ENCODE results near the gene EXOC3L2. TPM values are rescaled to one million over a fixed set of nuclear protein-coding genes. Genes with fewer than 3 reads are reported as not detected.

EXOC3L2 gene
- total RNA-seq, 1 experiment from 2014 or later, result not detected

GRCh38 chr19:45255611-45256157 lies 10.5 kb upstream of the EXOC3L2 start:
- H3K36me3 ChIP-seq (ENCODE audit: control insufficient read depth in 1 of 2, insufficient read depth in 2 of 2, low read length in 2 of 2), result no peaks in the 10 kb centered on the region; a peak in 1 of 4 replicates
- RAD21 ChIA-PET (ENCODE audit: low non-redundant PET in 1 of 2, low total read pairs in 2 of 2, uncharacterized antibody in 2 of 2, unreplicated experiment in 2 of 2), result no interaction called here
- intact Hi-C loops (cut with micrococcal nuclease), result no loop called here
- POLR2A ChIA-PET, result no interaction called here
- no peaks in the 10 kb centered on the region for H3K27me3 ChIP-seq (ENCODE audit: insufficient read depth, low read length)
- no peaks in the 10 kb centered on the region for H3K9me2 ChIP-seq (ENCODE audit: insufficient read depth)
- no peak overlapping the region for H3K27ac ChIP-seq (ENCODE audit: low read depth, low read length)
- no peak overlapping the region for H2AFZ ChIP-seq (ENCODE audit: low read depth, low read length, poor library complexity, severe bottlenecking)
- no peak overlapping the region for H3K4me3 ChIP-seq (replicated peaks in 1 of 2; ENCODE audit: low read depth in 1 of 2, low read length in 2 of 2)
- no peaks in the 10 kb centered on the region for H4K20me1 ChIP-seq (ENCODE audit: insufficient read depth)
- no peak overlapping the region for H3K4me2 ChIP-seq (ENCODE audit: low read length)
- DNase-seq (ENCODE audit: low read depth, low spot score), result no peak
- H3K9me3 ChIP-seq (ENCODE audit: control insufficient read depth in 1 of 2, insufficient read depth in 1 of 2, low read depth in 1 of 2, low read length in 2 of 2), result no peaks in the 10 kb centered on the region
- TF ChIP-seq YY1 (IDR thresholded peaks at IDR 0.05; ENCODE audit: extremely low read depth, insufficient replicate concordance, low read depth, low read length) (no peak), MAX (IDR thresholded peaks at IDR 0.05) (no peak), SP1 (IDR thresholded peaks at IDR 0.05; ENCODE audit: low read depth) (no peak), JUND (IDR thresholded peaks at IDR 0.05) (no peak), FOSL1 (IDR thresholded peaks at IDR 0.05; ENCODE audit: low read depth) (no peak), CTCF (IDR thresholded peaks at IDR 0.05 in 2 of 3, conservative IDR thresholded peaks at IDR 0.05 in 1 of 3; ENCODE audit: borderline replicate concordance in 1 of 3, insufficient read depth in 1 of 3, low read depth in 2 of 3, low read length in 2 of 3) (no peak), ATF3 (IDR thresholded peaks at IDR 0.05) (no peak), ZFX (IDR thresholded peaks at IDR 0.05) (no peak), CEBPB (IDR thresholded peaks at IDR 0.05; ENCODE audit: low read depth) (no peak), RAD21 (IDR thresholded peaks at IDR 0.05; ENCODE audit: low read depth) (no peak), ZBTB33 (IDR thresholded peaks at IDR 0.05; ENCODE audit: extremely low read depth, insufficient replicate concordance, low read length) (no peak), ZNF274 (IDR thresholded peaks at IDR 0.05; ENCODE audit: low read depth, low read length) (no peak), SRF (IDR thresholded peaks at IDR 0.05; ENCODE audit: low read depth) (no peak), EZH2 (IDR thresholded peaks at IDR 0.05) (no peak), SIN3A (IDR thresholded peaks at IDR 0.05; ENCODE audit: low read depth) (no peak), REST (IDR thresholded peaks at IDR 0.05; ENCODE audit: low read depth) (no peak), TCF7L2 (IDR thresholded peaks at IDR 0.05; ENCODE audit: borderline replicate concordance, extremely low read depth, insufficient read depth, insufficient read length) (no peak), EZH2phosphoT487 (IDR thresholded peaks at IDR 0.05; ENCODE audit: borderline replicate concordance) (no peak), CBX3 (IDR thresholded peaks at IDR 0.05; ENCODE audit: low read depth) (no peak), EGR1 (IDR thresholded peaks at IDR 0.05; ENCODE audit: low read depth) (no peak)
- CTCF ChIA-PET, result no interaction called here
- BruUV-seq (replicated peaks), result TSS peak; percentile 28
- peaks cover 38% of the 10 kb centered on the region for H3K79me2 ChIP-seq (ENCODE audit: insufficient read depth, low read length)
- H3K4me1 ChIP-seq (ENCODE audit: control insufficient read depth in 1 of 2, insufficient read depth in 2 of 2, low read length in 2 of 2), result peaks cover 6 to 21% of the 10 kb centered on the region in 2 experiments; a peak in 3 of 4 replicates
- no peak for ATAC-seq
- H3K9ac ChIP-seq (ENCODE audit: low read length), result no peak overlapping the region

Measured in HCT116 (cell line).